ENCODE data around the gene MAT2A.

Gene MAT2A

DNA sequence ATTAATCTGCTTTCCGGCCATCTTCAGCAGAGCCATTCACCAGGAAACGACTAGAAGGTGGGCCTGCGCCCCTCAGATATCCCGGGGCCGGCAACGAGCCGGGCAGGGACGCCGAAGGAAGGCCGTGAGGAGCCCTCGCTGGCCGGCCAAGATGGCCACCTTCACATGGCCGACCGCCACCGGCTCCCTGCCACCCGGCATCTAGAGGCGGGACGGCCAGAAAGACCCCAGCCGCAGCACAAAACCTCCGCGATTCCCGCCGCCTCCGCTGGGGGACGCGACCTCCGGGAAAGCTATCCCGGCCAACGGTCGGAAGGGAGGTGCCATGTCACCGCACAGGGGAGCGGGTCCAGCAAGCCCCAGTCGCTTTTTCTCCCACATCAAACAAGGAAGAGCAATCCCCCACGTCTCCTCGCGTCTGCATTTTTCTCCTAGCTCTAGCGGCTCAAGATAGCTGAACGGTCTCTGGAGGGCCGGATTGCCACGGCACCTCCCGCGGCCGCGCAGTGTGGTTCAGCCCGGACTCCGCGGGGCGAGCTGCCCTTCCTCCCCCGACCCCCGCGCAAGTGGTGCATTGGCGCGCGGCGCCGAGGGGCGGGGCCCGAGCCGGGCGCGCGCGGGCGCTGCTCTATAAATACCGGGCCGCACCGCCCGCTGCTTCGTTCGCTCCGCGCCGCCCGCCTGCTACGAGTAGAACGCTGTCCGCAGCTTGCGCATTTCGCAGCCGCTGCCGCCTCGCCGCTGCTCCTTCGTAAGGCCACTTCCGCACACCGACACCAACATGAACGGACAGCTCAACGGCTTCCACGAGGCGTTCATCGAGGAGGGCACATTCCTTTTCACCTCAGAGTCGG, at the start of gene MAT2A:
MAT2A (plus strand) TSS at position 662 of the 854 bp plus-strand sequence; CDS start at position 782, 120 bp downstream.
- Mint-ChIP-seq H3K27me3 (no peaks in the 10 kb centered on the region), H3K36me3 (ENCODE audit: low read depth) (peaks cover 46% of the 10 kb centered on the region), H3K4me3 (peak within 1 kb of the TSS; percentile 99), H3K27ac (peak within 1 kb of the TSS; percentile 99), H3K4me1 (ENCODE audit: low read depth) (peaks cover 53% of the 10 kb centered on the region), H3K9me3 (no peaks in the 10 kb centered on the region)

- Mint-ChIP-seq H3K27me3 (no peaks in the 10 kb centered on the region), H3K4me1 (ENCODE audit: low read depth) (no peaks in the 10 kb centered on the region), H3K4me3 (no peak overlapping the region), H3K36me3 (ENCODE audit: low read depth) (no peaks in the 10 kb centered on the region), H3K27ac (no peak overlapping the region), H3K9me3 (peaks cover 4% of the 10 kb centered on the region)
These were observed 47.9 kb upstream of the MAT2A start for GRCh38 chr2:85490861-85491755.

GRCh38 chr2:85496436-85496835, 42.5 kb upstream of the MAT2A start:
- Mint-ChIP-seq H3K9me3 (no peaks in the 10 kb centered on the region), H3K4me1 (ENCODE audit: low read depth) (peaks cover 4% of the 10 kb centered on the region), H3K27me3 (no peaks in the 10 kb centered on the region), H3K36me3 (ENCODE audit: low read depth) (no peaks in the 10 kb centered on the region), H3K27ac (no peak overlapping the region), H3K4me3 (no peak overlapping the region)

GRCh38 chr2:85497944-85498630, 40.9 kb upstream of the MAT2A start:
- Mint-ChIP-seq H3K27ac (no peak overlapping the region), H3K27me3 (no peaks in the 10 kb centered on the region), H3K36me3 (ENCODE audit: low read depth) (no peaks in the 10 kb centered on the region), H3K4me1 (ENCODE audit: low read depth) (peaks cover 4% of the 10 kb centered on the region), H3K4me3 (no peak overlapping the region), H3K9me3 (no peaks in the 10 kb centered on the region)

DNA sequence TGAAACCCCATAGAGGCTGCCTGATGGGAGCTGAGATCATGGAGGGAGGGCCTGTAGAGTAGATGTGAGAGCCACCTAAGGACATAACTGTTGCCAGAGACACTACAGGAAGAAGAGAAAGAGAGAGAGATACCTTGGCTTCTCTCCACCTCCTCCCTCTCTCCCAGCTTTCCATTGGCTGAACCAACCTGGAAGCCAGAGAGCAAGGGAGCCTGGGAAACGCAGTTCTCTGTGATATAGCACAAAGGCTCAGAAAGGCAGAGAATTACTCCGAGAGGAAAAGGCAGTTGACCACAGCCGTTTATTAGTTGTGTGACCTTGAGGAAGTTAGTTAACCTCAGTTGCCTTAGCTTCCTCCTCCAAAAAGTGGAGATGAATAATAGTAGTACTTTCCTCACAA, 37.7 kb upstream of the MAT2A start:
- Mint-ChIP-seq H3K27ac (no peak overlapping the region), H3K36me3 (ENCODE audit: low read depth) (no peaks in the 10 kb centered on the region), H3K4me1 (ENCODE audit: low read depth) (peaks cover 4% of the 10 kb centered on the region), H3K9me3 (no peaks in the 10 kb centered on the region), H3K27me3 (no peaks in the 10 kb centered on the region), H3K4me3 (no peak overlapping the region)

- H3K27me3 Mint-ChIP-seq = no peaks in the 10 kb centered on the region
- H3K27ac Mint-ChIP-seq = no peak overlapping the region
- H3K36me3 Mint-ChIP-seq (ENCODE audit: low read depth) = no peaks in the 10 kb centered on the region
- peaks cover 4% of the 10 kb centered on the region for H3K4me1 Mint-ChIP-seq (ENCODE audit: low read depth)
- no peak overlapping the region for H3K4me3 Mint-ChIP-seq
- H3K9me3 Mint-ChIP-seq = no peaks in the 10 kb centered on the region
These were observed 36.2 kb upstream of the MAT2A start for GRCh38 chr2:85502720-85503119.

DNA sequence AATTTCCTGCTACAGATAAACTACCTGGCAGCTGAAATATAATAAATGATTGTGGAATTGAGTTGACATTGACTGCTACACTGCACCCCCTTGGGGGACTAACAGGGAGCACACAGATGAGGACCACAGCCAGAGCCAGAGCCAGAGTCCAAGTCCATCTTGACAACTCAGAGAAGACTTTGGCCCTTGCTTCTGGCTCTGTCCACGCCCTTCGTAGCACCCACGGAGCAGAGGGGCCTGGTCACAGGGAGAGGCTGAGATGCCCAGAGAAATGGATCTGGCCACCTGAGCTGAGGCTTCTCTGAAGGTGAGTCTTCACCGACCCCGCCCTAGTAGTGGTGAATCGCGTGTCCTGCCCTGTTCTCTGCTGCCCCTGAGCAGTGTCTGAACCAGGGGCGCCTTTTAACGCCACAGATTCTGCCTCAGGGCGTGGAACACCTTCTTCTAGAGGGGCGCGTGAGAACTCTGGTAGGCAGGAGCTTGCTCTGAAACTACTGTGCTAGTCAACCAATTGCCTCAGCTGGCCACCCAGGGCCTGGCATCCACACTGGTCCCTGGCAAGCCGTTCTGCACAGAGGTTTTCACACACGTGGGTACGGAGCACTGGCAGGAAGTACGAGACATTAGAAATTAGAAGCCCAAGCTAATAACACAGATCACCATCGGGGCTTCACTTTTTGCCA, 35.7 kb upstream of the MAT2A start:
- no peaks in the 10 kb centered on the region for H3K27me3 Mint-ChIP-seq
- no peaks in the 10 kb centered on the region for H3K36me3 Mint-ChIP-seq (ENCODE audit: low read depth)
- no peaks in the 10 kb centered on the region for H3K9me3 Mint-ChIP-seq
- H3K4me3 Mint-ChIP-seq = no peak overlapping the region
- peaks cover 4% of the 10 kb centered on the region for H3K4me1 Mint-ChIP-seq (ENCODE audit: low read depth)
- no peak overlapping the region for H3K27ac Mint-ChIP-seq

GRCh38 chr2:85503851-85504777, 34.9 kb upstream of the MAT2A start:
- Mint-ChIP-seq H3K4me3 (no peak overlapping the region), H3K27ac (no peak overlapping the region), H3K36me3 (ENCODE audit: low read depth) (no peaks in the 10 kb centered on the region), H3K27me3 (no peaks in the 10 kb centered on the region), H3K9me3 (no peaks in the 10 kb centered on the region), H3K4me1 (ENCODE audit: low read depth) (peaks cover 4% of the 10 kb centered on the region)

DNA sequence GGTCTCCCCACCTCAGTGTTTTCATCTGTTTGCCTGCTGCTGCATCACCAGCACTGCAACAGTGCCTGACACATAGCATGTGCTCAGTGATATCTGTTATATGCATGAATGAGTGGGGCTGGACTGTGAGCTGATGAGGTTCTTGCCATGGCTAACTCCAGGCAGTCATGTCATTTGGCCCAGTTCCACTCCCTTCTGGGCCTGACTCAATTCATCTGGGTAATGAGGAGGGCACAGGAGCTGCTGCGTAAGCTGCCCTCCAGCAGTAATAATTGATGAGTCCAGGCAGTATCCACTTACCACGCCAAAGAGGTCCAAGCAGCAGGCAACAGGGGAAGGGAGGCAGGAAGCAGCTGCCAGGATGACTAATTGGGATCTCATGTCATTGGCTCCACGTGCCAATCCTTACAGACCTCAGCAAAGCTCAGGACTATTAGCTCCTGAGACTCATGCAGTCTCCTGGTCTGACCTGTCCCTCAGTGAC, 34.1 kb upstream of the MAT2A start:
- no peaks in the 10 kb centered on the region for H3K9me3 Mint-ChIP-seq
- H3K4me3 Mint-ChIP-seq = no peak overlapping the region
- H3K36me3 Mint-ChIP-seq (ENCODE audit: low read depth) = no peaks in the 10 kb centered on the region
- H3K4me1 Mint-ChIP-seq (ENCODE audit: low read depth) = peaks cover 4% of the 10 kb centered on the region
- no peak overlapping the region for H3K27ac Mint-ChIP-seq
- no peaks in the 10 kb centered on the region for H3K27me3 Mint-ChIP-seq

DNA sequence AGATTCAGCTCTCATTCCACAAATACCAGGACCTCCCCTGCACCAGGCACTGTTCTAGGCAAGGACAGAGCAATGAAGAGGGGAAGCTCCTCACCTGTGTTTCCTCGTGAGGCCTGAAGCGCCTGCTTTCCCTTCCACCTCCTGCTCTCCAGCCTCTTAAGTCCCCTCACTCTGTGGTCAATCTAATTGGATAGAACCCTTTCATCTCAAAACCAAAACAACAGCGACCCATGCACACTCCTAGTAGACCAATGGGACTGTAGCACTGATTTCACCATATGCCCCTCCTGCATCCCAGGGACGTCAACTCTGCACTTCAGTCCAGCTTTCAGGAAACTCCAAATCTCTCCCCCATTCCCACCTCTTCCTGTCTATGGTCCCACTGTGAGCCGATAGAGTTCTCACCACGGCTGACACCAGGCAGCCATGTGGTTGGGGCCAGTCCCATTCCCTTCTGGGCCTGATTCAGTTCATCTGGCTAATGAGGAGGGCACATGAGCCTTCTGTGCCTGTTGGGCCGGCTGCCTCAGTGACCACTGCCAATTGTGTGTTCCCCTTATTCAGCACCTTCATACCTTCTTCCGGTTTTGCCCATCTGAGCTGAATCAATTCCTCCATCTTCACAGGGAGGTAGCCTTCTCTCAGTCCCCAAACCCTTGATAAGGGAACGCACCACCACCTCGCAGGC, 33.3 kb upstream of the MAT2A start:
- Mint-ChIP-seq H3K9me3 (no peaks in the 10 kb centered on the region), H3K27ac (no peak overlapping the region), H3K4me1 (ENCODE audit: low read depth) (no peaks in the 10 kb centered on the region), H3K4me3 (no peak overlapping the region), H3K27me3 (no peaks in the 10 kb centered on the region), H3K36me3 (ENCODE audit: low read depth) (no peaks in the 10 kb centered on the region)

- no peaks in the 10 kb centered on the region for H3K36me3 Mint-ChIP-seq (ENCODE audit: low read depth)
- no peak overlapping the region for H3K27ac Mint-ChIP-seq
- H3K4me3 Mint-ChIP-seq = no peak overlapping the region
- H3K27me3 Mint-ChIP-seq = no peaks in the 10 kb centered on the region
- H3K4me1 Mint-ChIP-seq (ENCODE audit: low read depth) = no peaks in the 10 kb centered on the region
- no peaks in the 10 kb centered on the region for H3K9me3 Mint-ChIP-seq
These were observed 32.2 kb upstream of the MAT2A start for GRCh38 chr2:85506768-85507181.

- H3K9me3 Mint-ChIP-seq = no peaks in the 10 kb centered on the region
- no peaks in the 10 kb centered on the region for H3K27me3 Mint-ChIP-seq
- no peaks in the 10 kb centered on the region for H3K36me3 Mint-ChIP-seq (ENCODE audit: low read depth)
- H3K27ac Mint-ChIP-seq = no peak overlapping the region
- no peak overlapping the region for H3K4me3 Mint-ChIP-seq
- no peaks in the 10 kb centered on the region for H3K4me1 Mint-ChIP-seq (ENCODE audit: low read depth)
These were observed 27.8 kb upstream of the MAT2A start for GRCh38 chr2:85511008-85511811.
